IMR-90 (cell line): ENCODE data around the gene ACTR3C. TPM values are rescaled to one million over a fixed set of nuclear protein-coding genes. Genes with fewer than 3 reads are reported as not detected.

ENCODE experiments used
- ATAC-seq: fragments of 200-7000 bp; cut with Tn5 transposase; 2 replicates; pipeline ENCODE4 v1.9.1; 2020; ENCODE audit warnings: low read depth, mild to moderate bottlenecking, moderate library complexity
- BruUV-seq: library from RNA; stranded (reverse); fragments of 400-500 nt; replicated peaks from 2 replicates; lab custom pipeline; 2021; lab: Mats Ljungman, UMichigan
- CTCF ChIA-PET: fragments of 300-600 bp; formaldehyde crosslinking; extraction: SDS; loops from one replicate; lab custom pipeline; 2021; ENCODE audit warnings: antibody characterized with exemption; lab: Yijun Ruan, JAX
- POLR2A ChIA-PET: fragments of 300-600 bp; sonication (Branson Sonifier 250); formaldehyde crosslinking; loops from one replicate; lab custom pipeline; 2022; ENCODE audit warnings: antibody characterized with exemption; ENCODE audit not compliant: unreplicated experiment; lab: Charles Lee
- DNase-seq: peaks from one replicate; pipeline ENCODE4 v3.0.0; 2013
- H2AFZ ChIP-seq: replicated peaks from 2 replicates; pipeline ENCODE3; 2013; ENCODE audit warnings: low read length, mild to moderate bottlenecking; ENCODE audit not compliant: poor library complexity
- H2AK5ac ChIP-seq: 2 replicates; pipeline ENCODE4 v1.6.1; 2013; ENCODE audit warnings: low read depth, low read length, inconsistent platforms
- H2AK9ac ChIP-seq: replicated peaks from 2 replicates; pipeline ENCODE3; 2013; ENCODE audit warnings: mild to moderate bottlenecking, low read depth, low read length, moderate library complexity; ENCODE audit not compliant: poor library complexity
- H2BK120ac ChIP-seq: 2 replicates; pipeline ENCODE4 v1.6.1; 2013; ENCODE audit warnings: low read depth, low read length, inconsistent platforms
- H2BK15ac ChIP-seq: 3 replicates; pipeline ENCODE4 v1.6.1; 2013; ENCODE audit warnings: low read depth, low read length, inconsistent platforms
- H2BK20ac ChIP-seq: 2 replicates; pipeline ENCODE4 v1.6.1; 2013; ENCODE audit warnings: low read depth, mild to moderate bottlenecking, inconsistent platforms, low read length, moderate library complexity
- H2BK5ac ChIP-seq: 2 replicates; pipeline ENCODE4 v1.6.1; 2013; ENCODE audit warnings: mild to moderate bottlenecking, low read depth, low read length, inconsistent platforms; ENCODE audit not compliant: poor library complexity, severe bottlenecking
- H3K14ac ChIP-seq: replicated peaks from 2 replicates; pipeline ENCODE4 v1.6.1; 2013; ENCODE audit warnings: low read depth, low read length, inconsistent platforms
- H3K18ac ChIP-seq: 2 replicates; pipeline ENCODE4 v1.6.1; 2013; ENCODE audit warnings: low read depth, low read length, control low read depth
- H3K23ac ChIP-seq: 2 replicates; pipeline ENCODE4 v1.6.1; 2013; ENCODE audit warnings: low read depth, low read length, inconsistent platforms
- H3K27ac ChIP-seq: 2 replicates; pipeline ENCODE4 v1.5.1; 2013; ENCODE audit warnings: mild to moderate bottlenecking, control low read depth, low read length; ENCODE audit not compliant: insufficient read depth
- H3K27me3 ChIP-seq: 2 replicates; pipeline ENCODE4 v1.6.1; 2013; ENCODE audit warnings: low read length; ENCODE audit not compliant: control insufficient read depth, insufficient read depth
- H3K36me3 ChIP-seq: 2 replicates; pipeline ENCODE4 v1.6.1; 2013; ENCODE audit warnings: low read length, mixed read lengths; ENCODE audit not compliant: control insufficient read depth, insufficient read depth
- H3K4ac ChIP-seq: 2 replicates; pipeline ENCODE4 v1.6.1; 2013; ENCODE audit warnings: low read depth, low read length, inconsistent platforms
- H3K4me1 ChIP-seq: 2 replicates; pipeline ENCODE4 v1.6.1; 2013; ENCODE audit warnings: low read length, mixed read lengths; ENCODE audit not compliant: control insufficient read depth, insufficient read depth
- H3K4me2 ChIP-seq: 2 replicates; pipeline ENCODE4 v1.6.1; 2013; ENCODE audit warnings: low read depth, mild to moderate bottlenecking, control low read depth, low read length, moderate library complexity
- H3K4me3 ChIP-seq: 2 replicates; pipeline ENCODE4 v1.5.1; 2013; ENCODE audit warnings: low read depth, mild to moderate bottlenecking, control low read depth, low read length, moderate library complexity; ENCODE audit not compliant: insufficient read depth
- H3K56ac ChIP-seq: 2 replicates; pipeline ENCODE4 v1.6.1; 2013; ENCODE audit warnings: low read length, inconsistent platforms; ENCODE audit not compliant: insufficient read depth; ENCODE audit errors: extremely low read depth
- H3K79me1 ChIP-seq, 2 experiments: 2 replicates each; pipeline ENCODE4 v1.6.1; 2013; ENCODE audit warnings: low read length in 2 of 2, inconsistent platforms in 1 of 2, low read depth in 1 of 2
- H3K9ac ChIP-seq: 2 replicates; pipeline ENCODE4 v1.6.1; 2013; ENCODE audit warnings: low read depth, low read length, control low read depth
- H3K9me1 ChIP-seq: 2 replicates; pipeline ENCODE4 v1.6.1; 2013; ENCODE audit warnings: low read length, inconsistent platforms; ENCODE audit not compliant: insufficient read depth
- H3K9me3 ChIP-seq: 2 replicates; pipeline ENCODE4 v1.6.1; 2013; ENCODE audit warnings: low read length; ENCODE audit not compliant: control insufficient read depth, insufficient read depth
- H4K20me1 ChIP-seq: 2 replicates; pipeline ENCODE4 v1.6.1; 2013; ENCODE audit warnings: low read length, inconsistent platforms; ENCODE audit not compliant: insufficient read depth
- H4K5ac ChIP-seq: 2 replicates; pipeline ENCODE4 v1.6.1; 2013; ENCODE audit warnings: mild to moderate bottlenecking, low read depth, low read length, control low read depth
- H4K8ac ChIP-seq, 2 experiments: 2 replicates each; pipeline ENCODE4 v1.6.1; 2013; ENCODE audit warnings: low read depth in 2 of 2, low read length in 2 of 2, control low read depth in 1 of 2, inconsistent platforms in 1 of 2
- H4K91ac ChIP-seq: 2 replicates; pipeline ENCODE4 v1.6.1; 2013; ENCODE audit warnings: low read depth, low read length, inconsistent platforms; ENCODE audit not compliant: insufficient read depth
- CEBPB ChIP-seq: IDR thresholded peaks from 2 replicates; pipeline ENCODE4 v1.6.1; 2012; ENCODE audit warnings: low read depth, low read length, improper control_type of control experiment
- CHD1 ChIP-seq: IDR thresholded peaks from 2 replicates; pipeline ENCODE4 v1.6.1; 2012; ENCODE audit warnings: low read depth, low read length, improper control_type of control experiment
- CTCF ChIP-seq: conservative IDR thresholded peaks from 2 replicates; pipeline ENCODE4 v1.5.1; 2012; ENCODE audit warnings: mild to moderate bottlenecking, low read depth, low read length, improper control_type of control experiment
- MAZ ChIP-seq: IDR thresholded peaks from 2 replicates; pipeline ENCODE4 v1.6.1; 2012; ENCODE audit warnings: low read depth, mild to moderate bottlenecking, low read length, improper control_type of control experiment, moderate library complexity, borderline replicate concordance
- MXI1 ChIP-seq: IDR thresholded peaks from 2 replicates; pipeline ENCODE4 v1.6.1; 2012; ENCODE audit warnings: low read depth, mild to moderate bottlenecking, low read length, moderate library complexity, borderline replicate concordance
- POLR2A ChIP-seq: IDR thresholded peaks from 2 replicates; pipeline ENCODE4 v1.6.1; 2012; ENCODE audit warnings: mild to moderate bottlenecking, low read depth, low read length
- RFX5 ChIP-seq: IDR thresholded peaks from 2 replicates; pipeline ENCODE4 v1.8.0; 2012; ENCODE audit warnings: low read depth, mild to moderate bottlenecking, low read length, moderate library complexity
- SMC3 ChIP-seq: fragments of 150-350 bp; IDR thresholded peaks from 2 replicates; pipeline ENCODE4 v1.6.1; 2016; ENCODE audit warnings: low read depth, mild to moderate bottlenecking, antibody characterized with exemption, low read length, moderate library complexity
- WGBS, 2 experiments: methylation state at CpG; one replicate each; pipeline versions ENCODE4 v1.1.5 to v1.1.7; 2013; ENCODE audit warnings: missing lambda C conversion rate in 2 of 2; ENCODE audit not compliant: insufficient read length in 1 of 2; ENCODE audit errors: extremely low coverage in 2 of 2; 5-methylcytosine and 5-hydroxymethylcytosine counted together
- dilution Hi-C: fragments of 300-500 bp; cut with HindIII; formaldehyde crosslinking; loops from one replicate; pipeline ENCODE4 v1.14.3; 2018; ENCODE audit warnings: low sequenced_read_pairs; ENCODE audit not compliant: unreplicated experiment
- in situ Hi-C: fragments of 300-500 bp; cut with MboI; formaldehyde crosslinking; loops from 3 replicates; pipeline ENCODE4 v1.14.3; 2019; ENCODE audit warnings: low sequenced_read_pairs, inconsistent platforms, mixed read lengths
- intact Hi-C: fragments of 100-400 bp; cut with micrococcal nuclease; formaldehyde crosslinking; loops from 2 replicates; pipeline ENCODE4 v1.10.0; 2022
- polyA plus RNA-seq, 3 experiments: library from polyadenylated mRNA; depleted of rRNA; stranded (reverse); fragments of >200 nt; gene quantifications; 2 replicates each; pipeline ENCODE4 v1.2.3, GENCODE V29; 2012; ENCODE audit warnings: low replicate concordance in 1 of 3
- total RNA-seq: library from RNA; depleted of rRNA; stranded (reverse); fragments of >200 nt; gene quantifications from 2 replicates; pipeline ENCODE4 v1.2.3, GENCODE V29; 2012
- TF ChIP-seq, protein P1 (sequence below): fragments of 150-350 bp; IDR thresholded peaks from 2 replicates; pipeline ENCODE4 v1.6.1; 2016; ENCODE audit warnings: low read depth, mild to moderate bottlenecking, low read length, moderate library complexity, borderline replicate concordance

ACTR3C gene
- total and polyA plus RNA-seq, 2 of the 4 experiments (the other 2 are of a cell fraction), result not detected

GRCh38 chr7:150335108-150335773, 11.9 kb upstream of the ACTR3C start:
- Histone ChIP-seq H3K56ac (no peak overlapping the region; the same call in 1 of the 2 replicates), H3K4me1 (peaks cover 26% of the 10 kb centered on the region), H3K4ac (peak overlapping the region; percentile 65), H3K27me3 (no peaks in the 10 kb centered on the region), H3K9me1 (peaks cover 11% of the 10 kb centered on the region; the same call in 1 of the 2 replicates), H3K27ac (peak overlapping the region; percentile 87; the same call in 1 of the 2 replicates), H2BK15ac (peak overlapping the region; percentile 36; the same call in 1 of the 3 replicates), H3K36me3 (no peaks in the 10 kb centered on the region), H3K9ac (peak overlapping the region; percentile 14; the same call in 1 of the 2 replicates), H3K14ac (no peak overlapping the region), H2BK5ac (peak overlapping the region; percentile 58), H3K23ac (no peak overlapping the region), H2BK20ac (peak overlapping the region; percentile 77), H3K4me3 (no peak overlapping the region), H2AK5ac (peak overlapping the region; percentile 34; the same call in 1 of the 2 replicates), H2BK120ac (peak overlapping the region; percentile 80), H2AK9ac (no peak overlapping the region), H4K5ac (peak overlapping the region; percentile 65; the same call in 1 of the 2 replicates), H4K91ac (peak overlapping the region; percentile 64), H4K20me1 (0 out of 2 replicates have a peak, but pooled peaks cover 3% of the 10 kb centered on the region), H3K79me1 (no peaks in the 10 kb centered on the region), H3K18ac (peak overlapping the region; percentile 68; the same call in 1 of the 2 replicates), H3K4me2 (peak overlapping the region; percentile 62), H3K9me3 (no peaks in the 10 kb centered on the region), H2AFZ (peak overlapping the region; percentile 49), H4K8ac (peak overlapping the region in 1 of 2 experiments; percentile 64; a peak in 2 of 4 replicates)
- no TSS peak for BruUV-seq
- no peak for TF ChIP-seq SMC3
- no peak for TF ChIP-seq RFX5
- TF ChIP-seq, protein P1, sequence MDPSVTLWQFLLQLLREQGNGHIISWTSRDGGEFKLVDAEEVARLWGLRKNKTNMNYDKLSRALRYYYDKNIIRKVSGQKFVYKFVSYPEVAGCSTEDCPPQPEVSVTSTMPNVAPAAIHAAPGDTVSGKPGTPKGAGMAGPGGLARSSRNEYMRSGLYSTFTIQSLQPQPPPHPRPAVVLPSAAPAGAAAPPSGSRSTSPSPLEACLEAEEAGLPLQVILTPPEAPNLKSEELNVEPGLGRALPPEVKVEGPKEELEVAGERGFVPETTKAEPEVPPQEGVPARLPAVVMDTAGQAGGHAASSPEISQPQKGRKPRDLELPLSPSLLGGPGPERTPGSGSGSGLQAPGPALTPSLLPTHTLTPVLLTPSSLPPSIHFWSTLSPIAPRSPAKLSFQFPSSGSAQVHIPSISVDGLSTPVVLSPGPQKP, result no peak
- TF ChIP-seq CTCF, result no peak
- TF ChIP-seq MAZ, result peak; percentile 62; the same call in 1 of the 2 replicates
- TF ChIP-seq MXI1, result no peak
- TF ChIP-seq CHD1, result no peak
- TF ChIP-seq CEBPB, result peak; percentile 97
- no peak for TF ChIP-seq POLR2A
- dilution Hi-C loops, result no loop called here
- ChIA-PET CTCF (interaction anchor here (1.0 kb wide), 1 partner anchor 69 kb away, joined by 3 read pairs; no protein-coding TSS in a partner anchor), POLR2A (interaction anchor here (0.6 to 0.7 kb wide), 2 partner anchors 34 to 37 kb away, joined by 5 to 6 read pairs; partner anchors contain the start of gene REPIN1)
- no CpG with 5 or more reads among the region's 7 CpGs for WGBS, 2 experiments
- in situ Hi-C loops, result no loop called here
- ATAC-seq, result peak; percentile 76
- peak; percentile 89 for DNase-seq
- intact Hi-C loops, result loop anchor here (1.0 kb wide), 1 partner anchor 34 kb away; no protein-coding TSS in a partner anchor
